Endothelial cell of umbilical vein (primary cell): ENCODE data around the gene CCDC195. TPM values are rescaled to one million over a fixed set of nuclear protein-coding genes. Genes with fewer than 3 reads are reported as not detected.

Experiments used
- BruUV-seq: library from RNA; stranded (reverse); fragments of 400-500 nt; replicated peaks from 2 replicates; lab custom pipeline; 2021; lab: Mats Ljungman, UMichigan
- CTCF ChIA-PET: fragments of 300-600, 350-600 bp; sonication (Branson Sonifier 250); formaldehyde crosslinking; loops from one replicate; lab custom pipeline; 2021; ENCODE audit warnings: antibody characterized with exemption, inconsistent platforms; lab: Charles Lee
- POLR2A ChIA-PET: fragments of 300-600, 350-600 bp; sonication (Branson Sonifier 250); formaldehyde crosslinking; loops from one replicate; lab custom pipeline; 2021; ENCODE audit warnings: antibody characterized with exemption, inconsistent platforms; lab: Charles Lee
- DNase-seq: peaks from one replicate; pipeline ENCODE4 v3.0.0-alpha.2; 2011; ENCODE audit warnings: low read depth, low spot score
- FAIRE-seq: peaks from 2 replicates; lab custom pipeline; 2011; peaks lifted over from hg19 to GRCh38; lab: Jason Lieb, UNC
- H2AFZ ChIP-seq: 2 replicates; pipeline ENCODE4 v1.6.0; 2012; ENCODE audit warnings: low read depth, low read length, control low read depth, inconsistent platforms
- H3K27ac ChIP-seq: 2 replicates; pipeline ENCODE4 v1.5.1; 2011; ENCODE audit warnings: low read depth, mild to moderate bottlenecking, control low read depth, low read length, moderate library complexity; ENCODE audit not compliant: insufficient read depth
- H3K27me3 ChIP-seq, 2 experiments: 2 replicates each; pipeline versions ENCODE4 v1.6.0 to v1.6.1; 2011; ENCODE audit warnings: low read length in 2 of 2, mixed read lengths in 1 of 2; ENCODE audit not compliant: control insufficient read depth in 2 of 2, insufficient read depth in 2 of 2
- H3K36me3 ChIP-seq, 2 experiments: 2 replicates in 1 of 2; 3 replicates in 1 of 2; pipeline ENCODE4 v1.5.1; 2011; ENCODE audit warnings: low read length in 2 of 2, mild to moderate bottlenecking in 1 of 2, moderate library complexity in 1 of 2; ENCODE audit not compliant: control insufficient read depth in 2 of 2, insufficient read depth in 2 of 2; ENCODE audit errors: extremely low read depth in 1 of 2
- H3K4me1 ChIP-seq: 3 replicates; pipeline ENCODE4 v1.5.1; 2011; ENCODE audit warnings: mild to moderate bottlenecking, low read length; ENCODE audit not compliant: control insufficient read depth, insufficient read depth; ENCODE audit errors: extremely low read depth
- H3K4me2 ChIP-seq: 2 replicates; pipeline ENCODE4 v1.6.1; 2011; ENCODE audit warnings: low read length, control low read depth, mixed read lengths; ENCODE audit not compliant: insufficient read depth
- H3K4me3 ChIP-seq, 3 experiments: fragments of 200-600 bp in 1 of 3; sonication (generic), shearing (Covaris generic) in 1 of 3; replicated peaks in 1 of 3; 2 replicates each; pipeline ENCODE4 v1.5.1; 2011 to 2016; ENCODE audit warnings: control low read depth in 3 of 3, low read length in 3 of 3, mild to moderate bottlenecking in 2 of 3, inconsistent platforms in 1 of 3, low read depth in 1 of 3, moderate library complexity in 1 of 3; ENCODE audit not compliant: insufficient read depth in 1 of 3
- H3K79me2 ChIP-seq: 2 replicates; pipeline ENCODE4 v1.6.0; 2012; ENCODE audit warnings: low read length, inconsistent platforms; ENCODE audit not compliant: control insufficient read depth, insufficient read depth
- H3K9ac ChIP-seq: replicated peaks from 2 replicates; pipeline ENCODE3; 2011; ENCODE audit warnings: low read length, control low read depth; ENCODE audit not compliant: insufficient read depth; ENCODE audit errors: extremely low read depth
- H3K9me1 ChIP-seq: replicated peaks from 3 replicates; pipeline ENCODE4 v1.6.0; 2011; ENCODE audit warnings: mild to moderate bottlenecking, low read length; ENCODE audit not compliant: control insufficient read depth, insufficient read depth; ENCODE audit errors: extremely low read depth
- H3K9me3 ChIP-seq: replicated peaks from 2 replicates; pipeline ENCODE4 v1.5.1; 2012; ENCODE audit warnings: low read length, inconsistent platforms; ENCODE audit not compliant: control insufficient read depth, insufficient read depth
- H4K20me1 ChIP-seq: replicated peaks from 2 replicates; pipeline ENCODE3; 2011; ENCODE audit warnings: mild to moderate bottlenecking, low read length; ENCODE audit not compliant: control insufficient read depth, insufficient read depth; ENCODE audit errors: extremely low read depth
- CTCF ChIP-seq, 2 donors: IDR thresholded peaks; 1 replicate in 1 of 2; 2 replicates in 1 of 2; pipeline ENCODE4 v1.5.1; 2011; ENCODE audit warnings: low read length in 2 of 2, mild to moderate bottlenecking in 2 of 2, moderate library complexity in 2 of 2, control low read depth in 1 of 2, inconsistent platforms in 1 of 2, low read depth in 1 of 2; ENCODE audit not compliant: insufficient read depth in 1 of 2; ENCODE audit errors: extremely low read depth in 1 of 2
- FOS ChIP-seq: IDR thresholded peaks from 2 replicates; pipeline ENCODE4 v1.6.1; 2011; ENCODE audit warnings: mild to moderate bottlenecking, low read length, moderate library complexity, borderline replicate concordance; ENCODE audit not compliant: insufficient read depth
- GATA2 ChIP-seq: IDR thresholded peaks from 2 replicates; pipeline ENCODE4 v1.7.0; 2011; ENCODE audit warnings: low read depth, mild to moderate bottlenecking, moderate library complexity, mixed read lengths, low read length; ENCODE audit not compliant: insufficient read length, insufficient read depth
- MAX ChIP-seq: IDR thresholded peaks from 2 replicates; pipeline ENCODE4 v1.6.1; 2011; ENCODE audit not compliant: insufficient read depth, insufficient read length
- MYC ChIP-seq: IDR thresholded peaks from one replicate; pipeline ENCODE4 v1.6.1; 2011; ENCODE audit warnings: mild to moderate bottlenecking, low read depth, low read length
- dilution Hi-C: fragments of 300-500 bp; cut with MboI; formaldehyde crosslinking; loops from one replicate; pipeline ENCODE4 v1.15.0; 2019; ENCODE audit warnings: low sequenced_read_pairs; ENCODE audit not compliant: extremely low pct_ligation_motif_present
- intact Hi-C: fragments of 100-400 bp; cut with micrococcal nuclease; formaldehyde crosslinking; loops from one replicate; pipeline ENCODE4 v1.10.0; 2022
- polyA plus RNA-seq, 4 experiments: library from polyadenylated mRNA; depleted of rRNA in 3 of 4; stranded (reverse) in 3 of 4; unstranded in 1 of 4; fragments of >200 nt; gene quantifications; 2 replicates each; pipeline versions ENCODE4 v1.2.1 to v1.2.3, GENCODE V29; 2011 to 2012; ENCODE audit warnings: missing spikeins in 1 of 4
- total RNA-seq: library from RNA; stranded (reverse); gene quantifications from 2 replicates; pipeline ENCODE4 v1.2.3, GENCODE V29; 2021

Gene CCDC195
- total and polyA plus RNA-seq, 2 donors (not counting 3 experiments of a cell fraction or from before 2014, with no cell fraction given) = not detected

GRCh38 chr2:224657349-224657748 lies 58.8 kb downstream of the CCDC195 start:
- Histone ChIP-seq H3K36me3 (no peaks in the 10 kb centered on the region), H3K4me2 (no peak overlapping the region), H3K4me3 (no peak overlapping the region), H3K9ac (no peak overlapping the region), H3K9me3 (no peaks in the 10 kb centered on the region), H3K79me2 (no peaks in the 10 kb centered on the region), H3K27me3 (no peaks in the 10 kb centered on the region), H2AFZ (no peak overlapping the region), H4K20me1 (no peaks in the 10 kb centered on the region), H3K27ac (no peak overlapping the region), H3K4me1 (no peaks in the 10 kb centered on the region), H3K9me1 (no peaks in the 10 kb centered on the region)
- TF ChIP-seq GATA2 (no peak), MAX (no peak), MYC (no peak), FOS (no peak), CTCF (IDR thresholded peaks at IDR 0.05; ENCODE audit: extremely low read depth in 1 of 2, insufficient read depth in 1 of 2, low read depth in 1 of 2, low read length in 2 of 2) (no peak)
- ChIA-PET CTCF (no interaction called here), POLR2A (no interaction called here)
- dilution Hi-C loops = no loop called here
- FAIRE-seq = no peak
- intact Hi-C loops = no loop called here
- BruUV-seq = no TSS peak
- DNase-seq = no peak
